ENCODE results near the gene NOX3.

The NOX3 gene

DNA sequence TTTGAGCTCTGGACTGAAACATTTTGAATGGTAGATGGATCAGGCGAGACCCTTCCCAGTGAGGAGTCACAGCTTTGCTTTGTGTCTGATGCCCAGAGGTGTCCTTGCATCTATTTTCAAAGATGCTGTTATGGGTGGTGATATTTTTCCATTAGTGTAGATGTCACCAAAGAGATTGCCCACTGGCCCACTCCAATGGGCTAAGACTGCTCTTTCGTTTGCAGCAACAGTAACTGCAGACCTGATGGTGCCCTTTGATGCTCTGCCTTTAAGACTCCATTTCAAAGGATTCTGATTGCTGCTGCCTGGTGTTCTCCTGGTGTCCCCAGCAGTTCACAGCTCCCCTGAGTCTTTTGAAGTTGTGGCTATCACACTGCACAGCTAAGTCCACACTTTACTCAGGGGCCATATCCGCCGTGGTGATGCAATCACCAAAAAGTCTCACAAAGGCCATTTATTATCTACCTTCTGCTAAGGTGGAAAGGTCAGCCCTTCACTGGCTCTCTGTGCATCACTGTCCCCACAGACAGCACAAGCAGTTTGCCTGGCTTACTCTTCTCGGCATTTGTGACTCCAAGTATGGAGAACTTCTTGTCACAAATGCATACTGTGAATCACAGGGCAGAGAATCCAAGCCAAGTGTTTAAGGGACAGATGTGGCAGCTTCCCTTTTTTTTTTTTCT, 56.4 kb downstream of the NOX3 start:
- DNase-seq = no peak

DNA sequence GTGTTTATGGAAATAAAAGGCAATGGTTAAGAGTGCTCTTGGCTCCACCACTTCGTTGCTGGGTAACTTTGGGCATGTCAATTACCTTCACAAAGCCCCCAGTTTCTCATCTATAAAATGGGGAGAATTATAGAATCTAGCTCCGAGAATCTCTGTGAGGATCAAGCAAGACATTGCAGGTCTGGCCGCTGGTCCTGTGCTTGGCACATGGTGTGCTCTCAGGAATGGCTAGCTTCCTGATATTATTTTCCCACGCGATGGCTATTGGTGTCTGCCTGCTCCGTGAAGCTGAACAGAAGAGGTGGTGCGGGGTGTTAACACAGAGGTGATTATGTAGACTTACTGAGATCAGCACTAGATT, 57.0 kb downstream of the NOX3 start:
- no peak for DNase-seq

DNA sequence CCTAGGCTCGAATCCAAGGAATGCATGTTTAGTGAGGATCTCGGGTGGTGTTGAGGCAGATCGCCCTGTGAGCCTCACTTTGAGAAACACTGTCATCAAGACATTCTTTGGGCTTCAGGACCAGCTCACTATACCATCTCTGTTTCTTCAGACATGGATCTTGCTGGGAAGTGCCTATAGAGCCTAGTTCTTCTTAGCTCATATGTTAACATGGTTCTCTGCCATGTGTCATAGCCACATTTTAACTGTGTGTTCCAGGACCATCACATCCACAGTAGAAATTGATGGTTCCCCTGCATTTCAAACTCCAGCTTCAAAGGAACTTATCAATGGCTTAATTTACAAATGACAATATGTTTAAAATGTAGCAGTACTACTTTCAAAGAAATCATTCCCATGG, 57.4 kb downstream of the NOX3 start:
- no peak for DNase-seq

DNA sequence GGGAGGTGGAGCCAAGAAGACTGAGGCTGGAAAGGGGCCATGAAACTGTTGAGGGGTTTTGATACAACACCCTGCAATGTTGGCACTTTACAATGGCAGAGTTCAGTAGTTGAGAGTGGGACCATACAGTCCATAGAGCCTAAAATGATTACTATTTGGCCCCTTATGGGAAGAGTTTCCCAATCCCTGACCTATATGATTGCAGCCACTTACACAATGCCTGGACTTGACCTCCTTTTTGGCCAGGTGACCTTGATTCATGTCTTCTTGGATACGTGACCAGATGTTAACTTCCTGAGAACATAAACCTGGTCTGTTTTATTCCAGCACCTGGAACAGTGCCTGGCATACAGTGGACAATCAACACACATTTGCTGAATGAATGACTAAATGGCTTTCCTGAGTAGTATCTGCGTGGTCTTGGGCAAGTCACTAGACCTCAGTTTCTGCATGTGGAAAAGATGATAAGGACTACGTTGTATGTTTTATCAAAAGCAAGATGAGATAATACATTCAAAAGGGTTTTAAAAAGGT, 58.4 kb downstream of the NOX3 start:
- DNase-seq = no peak

DNA sequence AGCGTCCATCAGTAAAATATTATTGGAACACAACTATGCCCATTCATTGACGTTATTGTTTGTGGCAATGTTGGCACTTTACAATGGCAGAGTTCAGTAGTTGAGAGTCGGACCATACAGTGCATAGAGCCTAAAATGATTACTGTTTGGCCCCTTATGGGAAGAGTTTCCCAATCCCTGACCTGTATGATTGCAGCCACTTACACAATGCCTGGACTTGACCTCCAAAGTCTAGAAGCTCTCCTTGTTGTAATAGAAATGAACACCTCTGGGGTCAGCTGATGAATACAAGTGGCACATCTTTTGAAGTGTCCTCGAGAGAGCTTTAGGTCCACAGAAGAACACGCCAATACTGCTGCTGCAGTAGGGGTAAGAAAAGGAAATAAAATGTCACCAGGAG, 59.0 kb downstream of the NOX3 start:
- DNase-seq = no peak

DNA sequence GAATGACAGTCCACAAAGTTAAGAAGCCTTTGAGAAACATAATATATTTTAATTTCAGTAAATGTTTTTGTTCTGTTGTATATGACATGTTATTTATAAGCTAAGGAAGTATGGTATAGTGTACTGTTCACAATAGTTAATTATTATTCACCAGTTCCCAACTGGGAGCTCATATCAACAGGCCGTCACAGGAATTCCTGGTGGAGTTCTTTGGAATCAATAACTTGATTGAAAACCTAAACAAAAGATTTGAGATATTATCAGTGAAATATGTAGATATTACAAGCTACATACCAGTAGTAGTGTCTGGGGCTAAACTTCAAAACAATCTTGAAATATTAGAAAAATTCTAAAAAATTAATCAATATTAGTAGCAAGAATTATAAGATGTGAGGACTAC, 60.3 kb downstream of the NOX3 start:
- DNase-seq = no peak

DNA sequence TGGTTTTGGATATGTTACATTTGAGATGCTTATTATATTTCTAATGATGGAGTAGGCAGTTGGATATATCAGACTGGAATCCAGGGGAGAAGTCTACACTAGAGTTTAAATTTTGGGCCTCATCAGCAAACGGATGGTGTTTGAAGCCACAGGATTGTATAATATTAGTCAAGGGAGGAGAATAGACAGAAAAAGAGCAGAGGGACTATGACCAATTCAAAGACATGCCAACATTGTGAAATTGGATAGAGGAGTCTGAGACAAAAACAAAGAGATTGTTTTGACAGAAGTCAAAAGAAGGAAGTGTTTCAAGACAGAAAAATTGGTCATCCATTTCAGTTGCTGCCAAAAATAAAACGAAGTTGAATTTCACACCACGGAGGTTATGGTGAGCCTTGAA, 66.5 kb downstream of the NOX3 start:
- DNase-seq = no peak

DNA sequence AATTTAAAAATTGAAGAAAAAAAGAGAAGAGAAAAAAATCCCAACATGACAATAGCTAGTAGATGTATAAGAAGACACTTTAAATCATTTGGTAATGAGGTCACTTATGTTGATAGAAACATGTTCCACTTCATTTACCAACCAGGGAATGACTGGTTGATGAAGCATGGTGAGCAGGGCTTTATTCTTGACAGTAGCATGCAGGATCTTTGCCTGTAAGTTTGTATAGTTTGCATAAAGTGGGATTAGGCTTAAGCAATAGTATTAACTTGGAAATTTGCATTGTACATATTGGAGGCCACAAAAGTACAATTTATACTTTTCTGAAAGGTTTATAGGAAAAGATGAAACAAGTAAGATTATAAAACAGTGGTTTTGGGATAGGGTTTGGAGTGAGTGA, 67.0 kb downstream of the NOX3 start:
- DNase-seq = no peak

DNA sequence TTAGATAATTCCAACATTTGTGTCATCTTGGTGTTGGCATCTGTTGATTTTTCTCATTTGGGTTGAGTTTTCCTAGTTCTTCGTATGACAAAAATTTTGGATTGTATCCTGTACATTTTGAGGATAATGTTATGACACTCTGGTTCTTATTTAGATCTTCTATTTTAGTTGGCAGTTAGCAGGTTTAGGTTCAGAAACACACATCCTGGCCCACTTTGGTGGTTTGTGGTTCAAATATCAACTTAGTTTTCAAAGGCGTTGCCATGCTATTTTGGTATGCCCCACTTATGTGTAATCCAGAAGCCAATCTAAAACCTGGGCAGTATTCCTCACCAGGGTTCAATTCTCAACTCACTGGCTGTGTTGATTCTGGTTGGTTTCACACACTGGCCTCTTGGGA, 68.2 kb downstream of the NOX3 start:
- DNase-seq = peak in 1 of 2 experiments; percentile 16

DNA sequence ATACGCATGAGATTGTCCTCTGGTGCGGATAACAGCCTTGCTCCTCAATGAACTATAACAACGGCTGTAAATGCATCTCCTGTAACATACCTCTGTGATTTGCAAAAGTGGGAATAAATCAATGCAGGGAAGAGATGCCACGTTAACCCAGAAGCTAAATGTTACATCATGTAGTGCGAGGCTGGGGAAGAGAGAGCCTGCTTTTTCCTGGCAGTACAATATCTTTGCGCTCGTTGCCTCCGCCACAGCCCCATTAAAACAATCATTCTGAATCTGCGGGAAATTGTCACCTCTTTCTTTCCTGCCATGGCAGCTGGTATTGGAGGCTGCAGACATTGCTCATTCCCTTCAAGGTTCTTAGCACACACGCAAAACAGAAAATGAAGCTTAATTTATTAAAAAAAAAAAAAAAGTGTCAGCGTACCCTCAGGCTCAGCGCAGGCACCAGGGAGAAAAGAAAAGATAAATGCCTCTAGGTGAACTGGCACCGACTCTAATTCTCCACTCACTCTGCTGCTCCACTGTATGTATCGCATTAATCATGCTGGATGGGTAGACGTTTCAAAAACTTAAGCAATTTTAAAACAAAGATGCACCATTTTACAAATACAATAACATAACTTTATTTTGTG, 71.2 kb downstream of the NOX3 start:
- no peak for DNase-seq

DNA sequence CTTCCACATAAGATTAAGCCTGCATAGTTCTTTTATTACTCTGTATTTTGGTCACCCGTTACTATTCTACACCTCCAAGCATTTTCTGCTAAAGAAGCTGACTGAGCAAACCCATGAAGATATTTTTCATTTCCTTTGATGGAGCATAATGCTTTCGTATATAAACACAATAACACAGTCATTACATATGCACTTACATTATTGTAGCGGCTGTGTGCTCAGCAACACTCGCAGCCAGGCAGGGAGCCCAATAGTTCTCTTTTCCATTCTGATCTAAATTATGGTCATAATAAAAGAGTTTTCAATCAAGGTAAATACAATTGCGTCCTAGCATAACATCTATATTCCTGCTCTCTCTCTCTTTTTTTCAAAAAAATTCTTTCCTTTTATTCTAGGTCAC, 71.7 kb downstream of the NOX3 start:
- DNase-seq = no peak

DNA sequence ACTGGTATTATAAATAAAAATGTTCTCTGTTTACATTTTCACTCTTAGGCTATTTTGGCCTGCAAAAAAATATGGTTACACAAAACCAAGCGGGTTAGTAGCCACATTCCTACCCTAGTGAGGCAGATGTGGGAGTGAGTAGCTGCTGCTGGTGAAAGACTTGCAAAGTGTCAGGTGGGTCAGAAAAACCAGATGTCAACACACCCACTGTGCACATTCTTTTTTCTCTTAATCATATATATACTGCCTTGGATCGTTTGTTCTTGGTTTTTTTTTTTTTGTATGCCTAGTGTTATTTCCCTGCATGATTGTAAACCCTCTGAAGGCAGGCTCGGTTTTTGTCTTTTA, 73.3 kb downstream of the NOX3 start:
- no peak for DNase-seq

DNA sequence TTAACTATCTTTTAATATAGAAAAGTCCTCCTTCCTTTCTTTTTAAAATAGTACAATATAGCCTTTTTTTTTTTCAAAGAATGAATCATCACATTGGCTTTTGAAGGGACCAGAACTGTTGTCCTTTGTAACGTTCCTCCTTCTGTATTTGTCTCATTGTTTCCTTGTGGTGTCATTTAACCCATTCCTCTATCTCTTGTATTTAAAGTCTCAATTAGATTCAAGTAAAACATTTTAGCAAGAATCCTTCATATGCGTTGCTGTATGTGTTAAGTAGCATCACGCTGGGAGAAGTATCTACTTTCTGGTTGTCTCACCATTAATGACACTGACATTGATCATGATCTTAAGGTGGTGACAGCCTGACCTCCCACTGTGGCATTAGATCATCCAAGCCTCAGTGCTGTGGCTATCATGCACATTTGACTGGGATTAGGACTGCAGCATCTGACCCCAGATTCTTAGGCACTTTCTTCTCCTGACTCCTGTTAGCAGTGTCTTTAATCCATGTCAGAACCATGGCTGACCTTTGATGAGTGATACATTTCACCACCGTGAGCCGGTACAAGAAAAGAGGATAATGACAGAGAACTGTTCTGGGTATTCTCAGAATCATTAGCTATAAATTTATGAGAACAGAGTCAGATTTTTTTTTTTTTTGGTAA, 73.8 kb downstream of the NOX3 start:
- DNase-seq = no peak

DNA sequence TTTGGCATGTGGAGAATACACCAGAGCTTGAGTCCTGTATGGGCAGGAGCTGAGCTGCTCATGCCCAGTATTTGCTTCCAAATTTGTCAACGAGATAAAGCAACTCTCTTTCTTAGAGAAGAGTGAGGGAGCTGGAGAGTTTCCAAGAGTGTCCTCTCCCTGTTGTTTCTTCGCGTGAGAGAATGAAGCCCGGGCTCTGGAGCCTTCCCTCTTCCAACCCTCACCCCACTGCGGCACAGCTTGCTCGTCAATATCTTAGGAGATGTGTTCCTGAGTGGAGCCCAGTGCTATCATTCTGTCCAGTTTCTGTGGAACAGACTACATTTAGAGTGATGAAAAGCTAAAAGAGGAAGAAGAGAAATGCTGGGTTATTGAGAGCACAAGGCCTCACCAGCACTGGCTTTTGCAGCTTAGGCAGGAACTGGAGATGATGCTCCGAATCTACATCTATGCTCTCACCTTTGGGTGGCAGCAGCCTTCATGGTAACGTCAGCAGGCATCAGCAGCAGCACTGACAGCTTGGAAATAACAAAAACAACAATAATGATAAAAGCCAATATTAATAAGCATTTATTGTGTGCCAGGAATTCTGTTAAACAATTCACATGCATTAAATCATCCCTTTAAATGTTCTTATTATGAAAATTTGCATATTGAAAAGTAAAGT, 74.8 kb downstream of the NOX3 start:
- DNase-seq = no peak

DNA sequence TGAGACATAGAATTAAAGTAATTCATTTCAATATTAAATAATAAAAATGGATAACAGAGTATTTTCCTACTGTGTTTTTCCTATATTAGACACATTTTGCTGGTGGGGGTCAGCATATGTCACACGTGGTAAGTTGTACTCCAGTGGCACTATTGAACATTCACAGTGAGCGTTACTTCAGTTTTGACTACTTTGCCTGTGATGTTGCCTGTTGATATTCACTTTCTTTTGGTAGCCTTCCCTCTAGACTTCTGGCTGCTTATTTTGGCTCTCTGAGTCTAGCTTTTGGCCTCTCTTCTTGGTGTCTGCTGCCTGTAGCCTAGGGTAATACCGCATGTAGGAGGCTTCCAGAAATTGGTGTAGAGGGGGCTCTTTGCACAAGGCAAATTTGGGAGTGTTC, 76.9 kb downstream of the NOX3 start:
- no peak for DNase-seq

DNA sequence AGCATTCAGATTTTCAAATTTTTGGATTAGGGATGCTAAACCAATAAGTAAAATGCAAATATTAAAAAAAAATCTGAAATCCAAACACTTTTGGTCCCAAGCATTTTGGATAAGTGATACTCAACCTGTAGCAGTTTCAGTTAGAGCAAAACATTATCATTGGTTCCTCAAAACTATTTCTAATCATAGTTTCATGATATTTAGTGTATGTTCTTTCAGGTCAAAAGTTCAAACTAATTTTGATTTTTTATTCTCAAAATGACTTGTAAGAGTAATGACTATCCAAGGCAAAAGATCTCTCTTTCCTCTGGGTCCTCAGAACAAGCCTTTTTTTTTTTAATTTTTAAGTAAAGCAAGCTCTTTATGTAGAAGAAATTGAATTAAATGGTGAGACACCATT, 77.4 kb downstream of the NOX3 start:
- DNase-seq = no peak

DNA sequence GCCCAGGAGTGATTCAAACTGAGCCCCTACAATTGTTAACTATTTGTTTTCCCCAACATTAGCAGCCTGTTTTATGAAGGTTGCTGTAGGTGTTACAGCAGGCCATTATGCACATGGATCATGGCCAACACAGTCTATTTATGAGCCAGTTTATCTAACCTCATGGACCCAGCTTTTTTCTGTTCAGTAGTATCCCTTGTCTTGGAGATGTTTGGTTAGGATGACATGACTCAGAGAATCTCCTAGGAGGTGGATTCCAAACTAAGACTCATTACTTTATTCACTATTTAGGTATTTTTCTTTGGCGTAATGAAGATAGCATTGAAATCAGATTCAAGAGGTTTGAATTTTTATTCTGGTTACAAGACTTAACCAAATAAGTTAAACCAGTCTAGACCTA, 78.6 kb downstream of the NOX3 start:
- peak in 1 of 2 experiments; percentile 7 for DNase-seq

DNA sequence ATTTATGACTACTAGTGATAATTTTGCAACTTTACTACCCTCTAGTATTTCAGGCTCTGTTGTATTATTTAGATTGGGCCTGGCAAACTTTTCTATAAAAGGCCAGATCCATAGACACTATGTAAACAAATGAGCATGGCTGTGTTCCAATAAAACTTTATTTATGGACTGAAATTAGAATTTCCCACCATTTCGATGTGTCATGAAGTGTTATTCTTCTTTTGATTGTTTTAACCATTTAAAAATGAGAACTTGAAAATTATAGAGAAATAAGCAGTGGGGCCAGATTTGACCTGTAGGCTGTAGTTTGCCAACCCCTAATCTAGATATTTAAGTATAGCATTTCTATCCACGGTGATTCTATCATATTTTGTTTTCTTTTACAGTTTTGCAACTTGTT, 79.8 kb downstream of the NOX3 start:
- no peak for DNase-seq

DNA sequence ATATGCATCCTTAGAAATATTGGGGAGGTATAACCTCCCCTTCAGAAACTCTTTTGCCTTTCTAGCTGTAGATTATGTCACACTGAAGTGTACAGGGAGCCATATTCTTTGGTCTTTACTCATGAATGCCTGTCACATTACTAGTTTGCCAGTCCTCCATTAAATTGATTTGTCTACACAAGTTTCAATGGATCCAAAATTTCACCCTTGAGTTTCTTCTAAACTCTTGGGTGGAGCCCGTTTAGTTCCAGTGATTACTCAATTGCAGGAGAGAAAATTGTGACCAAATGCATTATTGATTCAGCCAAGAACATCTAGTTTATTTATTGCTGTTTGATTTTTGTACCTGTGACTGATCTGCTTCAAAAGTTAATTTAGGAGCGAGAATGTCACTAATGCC, 81.0 kb downstream of the NOX3 start:
- no peak for DNase-seq

DNA sequence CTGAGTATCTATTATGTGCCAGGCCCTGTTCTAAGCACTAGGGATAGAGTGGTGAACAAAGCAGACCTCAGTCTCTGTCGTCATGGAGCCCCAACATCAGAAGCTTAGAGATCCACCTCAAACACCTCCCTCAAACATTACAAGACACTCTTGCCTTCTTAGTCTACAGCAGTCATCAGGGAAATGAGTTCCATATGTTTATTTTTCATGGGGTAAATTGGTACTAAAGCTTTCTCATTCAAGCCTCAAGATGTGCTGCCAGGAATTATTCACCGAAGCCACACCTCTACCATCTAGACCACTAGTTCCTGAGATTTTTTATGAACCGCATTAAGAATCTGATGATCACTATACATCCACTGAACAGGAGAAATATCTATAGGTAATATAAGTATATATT, 82.4 kb downstream of the NOX3 start:
- DNase-seq = no peak

DNA sequence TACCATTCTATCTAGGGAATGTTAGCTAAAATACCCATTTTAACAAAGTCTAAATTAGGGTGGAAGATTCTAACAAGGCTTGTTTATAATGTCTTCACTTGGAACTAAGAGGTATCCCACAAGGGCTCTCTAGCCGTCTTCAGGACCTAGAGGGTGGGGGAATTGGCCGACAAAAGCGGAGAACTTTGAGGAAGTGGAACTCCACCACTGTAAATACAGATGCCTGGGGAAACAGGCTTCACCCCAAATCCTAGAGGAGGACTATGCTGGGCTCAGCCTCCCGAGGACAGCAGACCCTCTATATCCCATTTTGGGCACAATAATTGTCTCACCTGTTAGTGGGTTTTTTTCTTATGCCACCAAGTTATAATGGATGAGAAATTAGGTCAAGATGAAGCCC, 83.4 kb downstream of the NOX3 start:
- DNase-seq = no peak

DNA sequence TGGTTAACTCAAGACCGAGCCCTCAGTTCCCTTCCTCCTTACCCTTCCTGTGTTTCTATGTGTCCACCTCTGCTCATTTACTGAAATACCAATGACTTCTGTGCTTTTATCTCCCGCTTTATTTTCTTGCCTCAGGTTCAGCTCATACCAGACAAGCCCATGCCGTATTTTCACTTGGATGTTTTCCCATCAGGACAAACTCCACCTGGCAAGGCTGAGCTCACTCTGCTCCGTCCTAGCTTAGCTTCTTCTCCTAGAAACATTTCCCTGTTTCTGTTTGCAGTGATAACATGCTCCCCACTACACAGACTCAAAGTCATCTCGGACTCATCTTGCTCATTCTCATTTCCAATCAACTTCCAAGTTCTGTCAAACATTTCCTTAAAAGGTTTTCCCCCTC, 84.4 kb downstream of the NOX3 start:
- DNase-seq = no peak

DNA sequence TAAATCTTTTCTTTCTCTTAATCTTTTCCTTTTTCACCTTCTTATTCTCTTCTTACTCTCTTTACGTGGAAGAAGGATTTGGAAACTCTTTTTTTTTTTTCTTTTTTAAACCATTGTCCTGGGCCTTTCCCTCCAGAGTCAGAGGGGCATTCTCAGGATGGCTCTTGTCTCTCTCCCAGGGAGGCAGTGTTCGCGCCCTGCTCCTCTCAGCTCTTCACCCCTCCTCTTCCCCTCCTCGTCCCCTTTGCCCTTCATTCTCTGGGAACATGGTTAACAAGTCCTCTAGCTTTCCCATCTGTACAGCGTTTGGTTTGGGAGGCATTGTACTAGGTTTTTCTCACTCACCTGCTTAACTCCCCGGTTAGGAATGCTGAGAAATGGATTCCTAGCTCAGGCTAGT, 89.3 kb downstream of the NOX3 start:
- DNase-seq = no peak

DNA sequence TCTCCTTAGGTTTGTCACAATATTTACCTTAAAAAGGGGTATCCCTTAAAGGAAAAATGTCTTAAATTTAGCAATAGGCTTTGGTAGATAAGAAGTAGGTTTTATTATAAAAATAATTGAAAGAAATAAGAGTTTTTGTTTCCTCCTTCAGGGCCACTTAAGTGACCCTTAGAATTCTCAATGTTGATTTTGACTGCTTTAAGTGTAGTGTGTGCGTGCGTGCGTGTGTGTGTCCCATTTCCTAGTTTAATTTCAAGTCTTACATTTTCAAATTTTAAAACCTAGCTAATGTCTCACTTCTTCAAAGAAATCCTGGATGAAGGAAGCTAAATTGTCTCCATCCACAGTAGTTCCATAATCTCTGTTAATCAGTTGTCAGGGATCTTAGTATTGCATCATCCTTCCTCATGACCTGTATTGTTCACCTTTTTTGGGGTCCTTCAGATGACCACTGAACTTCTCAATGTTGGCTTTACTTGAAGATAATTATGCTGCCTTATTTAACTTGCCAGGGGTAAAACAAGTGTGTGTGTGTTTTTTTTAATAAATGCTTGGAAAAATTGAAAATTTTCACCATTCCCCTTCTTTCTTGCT, 90.7 kb downstream of the NOX3 start:
- DNase-seq = no peak
